DOHH2 (cell line): ENCODE data around the gene CHIT1.

Experiments
- CTCF ChIP-seq: fragments of 200-600 bp; sonication (generic); IDR thresholded peaks from one replicate; pipeline ENCODE4 v1.5.1; 2014; ENCODE audit warnings: antibody characterized with exemption, mild to moderate bottlenecking, low read depth, low read length; ENCODE audit not compliant: poor library complexity, severe bottlenecking
- EZH2phosphoT487 ChIP-seq: fragments of 200-600 bp; sonication (generic); IDR thresholded peaks from 2 replicates; pipeline ENCODE4 v1.6.1; 2017; ENCODE audit warnings: borderline replicate concordance, mild to moderate bottlenecking, antibody characterized with exemption, low read length, moderate library complexity, mixed read lengths

- TF ChIP-seq CTCF: no peak
- no peak for TF ChIP-seq EZH2phosphoT487
Observed at GRCh38 chr1:203199002-203199401, 30.5 kb downstream of the CHIT1 start.
